NOMO-1 treated with dmso at 0.1 percent for 144 hours (cell line): Measurements from ENCODE around the gene IGLON5.

Experiments
- DNase-seq: peaks from one replicate; lab custom pipeline; 2025; ENCODE audit not compliant: unreplicated experiment; lab: John Stamatoyannopoulos, UW

Gene IGLON5

GRCh38 chr19:51317376-51317775 is 5.9 kb downstream of the IGLON5 start:
- no peak for DNase-seq

DNA sequence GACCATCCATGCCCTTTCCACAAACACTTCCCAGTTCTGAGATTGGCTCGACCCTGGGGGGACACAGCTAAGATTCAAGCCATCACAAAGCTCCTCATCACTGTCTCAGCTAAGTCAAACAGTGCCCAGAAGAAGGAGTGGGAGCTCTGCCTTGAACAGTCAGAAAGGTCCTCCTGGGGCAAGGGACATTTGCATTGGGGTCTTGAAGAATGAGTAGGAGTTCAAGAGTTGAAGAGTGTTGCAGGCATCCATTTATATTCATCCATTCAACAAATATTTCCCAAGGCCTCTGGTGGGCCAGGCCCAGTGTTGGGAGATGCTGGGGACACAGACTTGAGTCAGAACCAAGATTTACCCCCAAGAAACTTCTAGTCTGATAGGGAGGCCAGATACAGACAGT is 6.5 kb downstream of the IGLON5 start:
- DNase-seq = no peak

- no peak for DNase-seq
These were observed 7.5 kb downstream of the IGLON5 start for GRCh38 chr19:51318687-51319648.

DNA sequence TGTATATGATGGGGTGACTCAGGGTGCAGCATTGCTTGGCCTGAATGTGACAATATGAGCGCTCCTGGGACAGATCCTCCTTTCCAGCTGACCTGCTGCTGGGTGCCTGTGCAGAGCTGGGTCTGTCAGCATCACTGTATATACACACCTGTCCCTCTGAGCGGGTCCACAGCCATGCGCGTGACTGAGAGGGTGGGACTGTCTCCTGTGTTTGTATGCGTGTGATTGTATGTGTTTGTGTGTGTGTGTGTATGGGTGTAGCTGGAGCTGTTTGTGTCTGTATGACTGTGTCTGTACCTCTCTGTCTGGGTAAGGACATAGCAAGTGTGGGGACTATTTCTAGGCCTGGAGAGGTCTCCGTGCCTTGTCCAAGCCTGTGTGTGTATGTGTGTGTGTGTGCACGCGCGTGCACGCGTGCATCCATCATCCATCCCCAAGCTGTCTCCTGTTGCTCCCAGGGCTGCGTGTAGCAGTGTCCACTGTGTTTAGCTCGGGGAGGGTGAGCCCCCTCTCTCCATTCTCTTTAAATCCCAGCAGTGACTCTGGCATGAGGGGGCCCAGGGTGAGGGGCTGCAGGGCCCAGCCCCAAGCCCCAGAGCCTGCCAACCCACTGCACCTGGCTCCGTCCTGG is 8.3 kb downstream of the IGLON5 start:
- no peak for DNase-seq

DNA sequence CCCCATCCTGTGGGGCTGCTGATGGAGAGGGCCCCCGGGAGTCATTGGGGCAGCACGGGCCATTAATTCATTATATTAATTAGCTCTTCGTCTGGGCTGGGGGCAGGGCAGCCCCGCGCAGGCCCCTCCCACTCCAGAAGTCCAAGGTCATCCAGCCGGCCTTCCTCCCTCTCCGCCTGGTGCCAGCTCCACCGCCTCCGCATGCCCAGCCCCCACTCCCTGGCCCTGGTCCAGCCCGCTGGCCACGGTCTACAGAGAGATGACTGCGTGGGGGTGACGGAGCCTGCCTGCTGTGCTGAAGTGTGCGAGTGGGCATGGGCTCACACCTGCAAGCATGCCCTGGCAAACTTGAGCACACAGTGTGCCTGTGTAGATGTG is 8.8 kb downstream of the IGLON5 start:
- DNase-seq = no peak

DNA sequence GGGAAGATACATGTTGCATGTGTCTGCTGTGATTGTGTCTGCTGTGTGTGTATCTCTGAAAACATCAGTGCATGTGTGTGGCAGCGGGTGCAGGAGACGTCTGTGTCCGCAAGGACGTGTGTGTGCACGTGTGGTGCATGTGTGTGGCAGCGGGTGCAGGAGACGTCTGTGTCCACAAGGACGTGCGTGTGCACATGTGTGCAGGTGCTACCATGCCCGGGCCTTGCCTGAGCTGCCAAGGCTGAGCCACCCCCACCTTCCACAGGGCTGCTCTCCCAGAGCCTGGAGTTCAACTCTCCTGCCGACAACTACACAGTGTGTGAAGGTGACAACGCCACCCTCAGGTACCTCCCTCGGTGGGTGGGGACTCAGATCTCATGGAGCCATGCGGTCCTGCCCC is 10.4 kb downstream of the IGLON5 start:
- no peak for DNase-seq

- no peak for DNase-seq
These were observed 12.2 kb downstream of the IGLON5 start for GRCh38 chr19:51323481-51324166.

DNA sequence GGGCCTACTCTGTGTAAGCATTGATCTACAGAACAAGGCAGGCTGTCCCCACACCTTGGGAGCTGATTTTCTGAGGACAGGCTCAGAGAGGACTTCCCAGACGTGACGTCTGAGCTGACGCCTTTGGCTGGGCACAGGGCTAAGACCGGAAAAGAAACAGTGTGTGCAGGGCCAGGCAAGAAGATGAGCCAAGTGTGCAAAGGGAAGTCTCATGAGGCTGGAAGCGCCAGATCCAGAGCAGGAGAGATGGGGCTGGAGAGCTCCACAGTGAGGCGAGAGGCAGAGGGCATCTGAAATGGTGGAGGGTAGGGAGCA is 12.7 kb downstream of the IGLON5 start:
- DNase-seq = no peak

GRCh38 chr19:51325161-51325976 is 13.9 kb downstream of the IGLON5 start:
- DNase-seq = no peak

DNA sequence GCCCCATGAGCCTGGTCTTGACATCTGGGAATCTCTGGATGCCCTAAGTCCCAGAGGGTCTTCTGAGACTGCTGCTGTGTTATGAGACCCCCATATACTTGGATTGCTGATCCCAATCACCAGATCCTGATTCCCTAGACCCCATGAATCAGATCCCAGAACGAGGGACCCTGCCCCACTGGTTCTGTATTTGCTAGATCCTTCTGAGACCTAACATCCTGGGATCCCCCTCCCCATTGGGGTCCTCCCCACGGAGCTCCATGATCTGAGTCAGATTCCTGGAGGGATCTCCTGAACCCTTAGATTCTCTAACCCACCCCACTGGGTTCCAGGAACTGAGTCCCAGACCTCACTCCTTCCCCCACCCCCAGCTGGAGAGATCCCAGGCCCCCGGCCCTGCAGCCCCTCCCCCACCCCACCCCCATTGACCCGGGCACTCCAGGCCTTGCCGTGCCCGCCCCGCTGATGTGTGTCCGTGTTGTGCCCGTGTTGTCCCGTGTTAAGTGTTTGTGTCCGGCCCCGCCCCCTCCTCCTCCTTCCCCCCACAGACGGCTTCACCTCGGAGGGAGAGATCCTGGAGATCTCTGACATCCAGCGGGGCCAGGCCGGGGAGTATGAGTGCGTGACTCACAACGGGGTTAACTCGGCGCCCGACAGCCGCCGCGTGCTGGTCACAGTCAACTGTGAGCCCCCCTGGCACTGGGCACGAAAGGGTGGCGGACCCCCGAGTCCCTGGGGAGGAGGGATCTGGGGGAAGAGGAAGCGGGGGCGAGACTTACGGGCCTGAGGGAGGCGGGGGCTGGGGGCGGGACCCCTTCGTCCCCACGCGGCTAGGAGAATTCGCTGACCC is 15.0 kb downstream of the IGLON5 start:
- no peak for DNase-seq

DNA sequence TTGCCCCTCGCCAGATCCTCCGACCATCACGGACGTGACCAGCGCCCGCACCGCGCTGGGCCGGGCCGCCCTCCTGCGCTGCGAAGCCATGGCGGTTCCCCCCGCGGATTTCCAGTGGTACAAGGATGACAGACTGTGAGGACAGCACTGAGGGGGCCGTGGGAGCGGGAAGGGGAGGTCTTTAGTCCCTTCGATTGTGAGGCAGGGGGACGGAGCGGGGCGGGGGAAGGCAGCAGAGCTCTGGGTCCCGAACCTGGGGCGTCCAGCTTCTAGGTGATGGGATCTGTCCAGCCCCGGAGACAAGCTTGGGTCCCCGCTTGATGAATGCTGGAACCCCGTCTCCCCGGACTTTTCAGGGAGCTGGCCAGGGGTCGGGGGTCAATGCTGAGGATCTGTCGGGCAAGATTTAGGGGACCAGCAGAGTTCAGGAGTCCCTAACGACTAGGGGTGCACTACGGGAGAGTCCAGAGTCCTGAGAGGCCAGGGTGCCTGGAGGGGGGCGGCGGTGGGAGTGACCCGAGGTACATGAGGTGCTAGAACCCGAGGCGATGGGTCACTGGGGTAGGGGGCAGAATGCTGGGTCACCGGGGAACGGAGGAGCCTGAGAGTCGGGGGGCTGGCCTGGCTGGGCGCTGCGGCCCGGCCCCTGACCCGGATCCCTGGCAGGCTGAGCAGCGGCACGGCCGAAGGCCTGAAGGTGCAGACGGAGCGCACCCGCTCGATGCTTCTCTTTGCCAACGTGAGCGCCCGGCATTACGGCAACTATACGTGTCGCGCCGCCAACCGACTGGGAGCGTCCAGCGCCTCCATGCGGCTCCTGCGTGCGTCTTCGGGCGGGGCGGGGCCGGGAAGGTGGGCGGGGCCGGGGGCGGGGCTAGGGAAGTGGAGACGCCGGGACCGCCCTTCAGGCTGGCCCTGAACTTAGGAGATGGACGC is 15.9 kb downstream of the IGLON5 start:
- DNase-seq = peak; percentile 74

DNA sequence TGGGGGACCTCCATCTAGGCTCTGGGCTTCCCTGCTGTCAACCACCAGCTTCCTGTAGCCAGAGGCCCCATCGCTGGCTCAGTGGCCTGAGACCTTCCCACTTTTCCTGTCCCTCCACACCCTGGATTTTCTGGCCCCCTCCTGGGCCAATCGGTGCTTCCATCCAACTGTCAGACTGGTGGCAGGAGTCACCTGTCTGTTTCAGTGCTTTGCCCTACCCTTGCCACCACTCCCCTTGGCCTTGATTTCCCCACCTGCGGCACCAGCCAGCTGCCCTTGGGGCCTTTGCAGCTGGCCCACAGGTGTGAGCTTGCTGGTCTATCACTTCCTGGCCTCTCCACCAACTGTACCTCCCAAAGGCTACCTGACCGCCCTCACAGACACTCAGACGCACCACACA is 18.0 kb downstream of the IGLON5 start:
- no peak for DNase-seq

GRCh38 chr19:51330366-51330765 is 18.9 kb downstream of the IGLON5 start:
- no peak for DNase-seq

- DNase-seq = no peak
These were observed 19.7 kb downstream of the IGLON5 start for GRCh38 chr19:51331193-51331592.

GRCh38 chr19:51331716-51332115 is 20.3 kb downstream of the IGLON5 start:
- no peak for DNase-seq

GRCh38 chr19:51333836-51334460 is 22.5 kb downstream of the IGLON5 start:
- DNase-seq = no peak

DNA sequence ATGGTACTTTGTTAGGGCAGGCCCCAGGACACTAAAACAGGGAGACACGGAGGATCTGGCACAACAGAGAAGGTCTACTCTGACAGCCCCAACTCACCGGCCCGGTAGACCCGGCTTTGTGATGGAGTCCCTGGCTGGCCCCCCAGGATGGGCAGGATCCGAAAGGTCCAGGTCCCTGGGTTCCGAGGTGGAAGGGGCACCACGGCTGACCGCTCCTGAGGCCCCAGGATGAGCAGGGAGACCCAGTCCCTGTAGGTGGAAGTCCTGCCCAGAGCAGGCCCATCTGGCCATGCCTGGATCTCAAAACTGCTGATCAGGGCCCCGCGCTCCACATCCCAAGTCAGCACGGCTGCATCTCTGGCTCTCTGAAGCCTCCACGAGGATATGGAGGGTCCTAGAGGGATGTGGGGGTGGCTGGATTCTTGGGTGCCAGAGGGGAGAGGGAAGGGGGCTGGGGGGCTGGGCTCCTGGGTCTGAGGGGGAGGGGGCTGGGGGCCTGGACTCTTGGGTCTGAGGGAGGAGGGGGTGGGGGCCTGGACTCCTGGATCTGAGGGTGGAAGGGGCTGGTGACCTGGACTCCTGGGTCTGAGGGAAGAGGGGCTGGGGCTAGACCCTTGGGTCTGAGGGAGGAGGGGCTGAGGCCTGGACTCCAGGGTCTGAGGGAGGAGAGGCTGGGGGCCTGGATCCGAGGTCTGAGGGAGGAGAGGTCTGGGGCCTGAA is 25.9 kb downstream of the IGLON5 start:
- no peak for DNase-seq
